ENCODE measurements around the gene EBP.
"Not testable (repeated sequence)": the region's sequence is repeated elsewhere in the genome, so short reads cannot be mapped to it uniquely, and the experiment has no call there.

Gene EBP

GRCh38 chrX:48540028-48540375 lies 18.4 kb downstream of the EBP start:
- peak; percentile 56 for DNase-seq (ENCODE audit: low spot score)
- TF ChIP-seq, protein P1, sequence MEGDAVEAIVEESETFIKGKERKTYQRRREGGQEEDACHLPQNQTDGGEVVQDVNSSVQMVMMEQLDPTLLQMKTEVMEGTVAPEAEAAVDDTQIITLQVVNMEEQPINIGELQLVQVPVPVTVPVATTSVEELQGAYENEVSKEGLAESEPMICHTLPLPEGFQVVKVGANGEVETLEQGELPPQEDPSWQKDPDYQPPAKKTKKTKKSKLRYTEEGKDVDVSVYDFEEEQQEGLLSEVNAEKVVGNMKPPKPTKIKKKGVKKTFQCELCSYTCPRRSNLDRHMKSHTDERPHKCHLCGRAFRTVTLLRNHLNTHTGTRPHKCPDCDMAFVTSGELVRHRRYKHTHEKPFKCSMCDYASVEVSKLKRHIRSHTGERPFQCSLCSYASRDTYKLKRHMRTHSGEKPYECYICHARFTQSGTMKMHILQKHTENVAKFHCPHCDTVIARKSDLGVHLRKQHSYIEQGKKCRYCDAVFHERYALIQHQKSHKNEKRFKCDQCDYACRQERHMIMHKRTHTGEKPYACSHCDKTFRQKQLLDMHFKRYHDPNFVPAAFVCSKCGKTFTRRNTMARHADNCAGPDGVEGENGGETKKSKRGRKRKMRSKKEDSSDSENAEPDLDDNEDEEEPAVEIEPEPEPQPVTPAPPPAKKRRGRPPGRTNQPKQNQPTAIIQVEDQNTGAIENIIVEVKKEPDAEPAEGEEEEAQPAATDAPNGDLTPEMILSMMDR (IDR thresholded peaks at IDR 0.05; ENCODE audit: borderline replicate concordance, control extremely low read depth, extremely low read depth, insufficient read depth, missing control alignments) = no peak

DNA sequence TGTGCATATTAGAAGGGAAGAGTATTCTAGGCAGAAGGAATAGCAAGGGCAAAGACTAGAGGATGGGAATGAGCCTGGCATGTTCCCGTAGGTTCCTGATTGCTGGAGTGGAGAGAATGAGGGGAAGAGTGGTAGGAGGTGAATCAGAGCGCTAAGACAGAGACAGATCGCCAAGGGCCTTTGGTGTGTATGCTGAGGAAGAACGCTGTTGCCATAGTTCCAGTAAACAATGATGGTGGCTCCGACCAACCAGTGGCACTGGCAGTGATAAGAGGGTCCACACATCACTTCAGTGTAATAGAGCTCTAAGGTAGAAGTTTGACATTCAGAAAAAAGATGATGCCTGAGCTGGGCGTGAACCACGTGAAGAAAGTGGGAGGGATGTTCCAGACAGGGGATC lies 18.9 kb downstream of the EBP start:
- TF ChIP-seq, protein P1 (IDR thresholded peaks at IDR 0.05; ENCODE audit: borderline replicate concordance, control extremely low read depth, extremely low read depth, insufficient read depth, missing control alignments) = no peak
- in situ Hi-C loops (cut with MboI; ENCODE audit: low sequenced_read_pairs, unreplicated experiment) = no loop called here
- DNase-seq (ENCODE audit: low spot score) = no peak

More at GRCh38 chrX:48540028-48540375, 18.4 kb downstream of the EBP start:
- in situ Hi-C loops (cut with MboI; ENCODE audit: low sequenced_read_pairs, unreplicated experiment) = no loop called here

DNA sequence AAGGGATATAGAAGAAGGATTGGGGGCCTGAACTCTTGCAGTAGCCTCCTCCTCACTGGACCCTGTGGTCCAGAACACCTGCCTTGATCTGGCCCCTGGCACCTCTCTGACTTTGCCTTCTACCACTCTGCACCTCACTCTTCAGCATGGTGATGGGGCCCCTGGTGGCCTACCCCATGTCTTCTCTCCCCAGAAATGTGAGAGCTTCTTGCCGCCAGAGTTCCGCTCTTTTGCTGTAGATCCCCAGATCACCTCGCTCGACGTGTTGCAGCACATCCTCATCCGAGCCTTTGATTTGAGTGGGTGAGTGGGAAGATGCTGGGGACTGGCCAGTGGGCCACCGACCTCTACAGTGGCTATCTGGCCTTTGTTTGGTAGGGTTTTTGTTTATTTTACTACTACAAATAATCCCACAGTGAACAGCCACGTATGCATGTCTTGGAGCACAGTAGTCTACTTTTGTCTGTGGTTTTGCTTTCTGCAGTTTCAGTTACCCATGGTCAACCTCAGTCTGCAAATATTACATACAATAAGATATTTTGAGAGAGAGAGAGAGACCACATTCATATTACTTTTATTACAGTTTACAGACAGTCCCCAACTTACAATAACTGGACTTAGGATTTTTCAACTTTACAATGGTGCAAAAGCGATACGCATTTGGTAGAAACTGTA lies 19.7 kb downstream of the EBP start:
- in situ Hi-C loops (cut with MboI; ENCODE audit: low sequenced_read_pairs, unreplicated experiment) = no loop called here
- TF ChIP-seq, protein P1 (IDR thresholded peaks at IDR 0.05; ENCODE audit: borderline replicate concordance, control extremely low read depth, extremely low read depth, insufficient read depth, missing control alignments) = no peak
- no peak for DNase-seq (ENCODE audit: low spot score)

GRCh38 chrX:48548871-48549270 lies 27.3 kb downstream of the EBP start:
- TF ChIP-seq, protein P1 (IDR thresholded peaks at IDR 0.05; ENCODE audit: borderline replicate concordance, control extremely low read depth, extremely low read depth, insufficient read depth, missing control alignments) = no peak
- no peak for DNase-seq (ENCODE audit: low spot score)
- in situ Hi-C loops (cut with MboI; ENCODE audit: low sequenced_read_pairs, unreplicated experiment) = no loop called here

DNA sequence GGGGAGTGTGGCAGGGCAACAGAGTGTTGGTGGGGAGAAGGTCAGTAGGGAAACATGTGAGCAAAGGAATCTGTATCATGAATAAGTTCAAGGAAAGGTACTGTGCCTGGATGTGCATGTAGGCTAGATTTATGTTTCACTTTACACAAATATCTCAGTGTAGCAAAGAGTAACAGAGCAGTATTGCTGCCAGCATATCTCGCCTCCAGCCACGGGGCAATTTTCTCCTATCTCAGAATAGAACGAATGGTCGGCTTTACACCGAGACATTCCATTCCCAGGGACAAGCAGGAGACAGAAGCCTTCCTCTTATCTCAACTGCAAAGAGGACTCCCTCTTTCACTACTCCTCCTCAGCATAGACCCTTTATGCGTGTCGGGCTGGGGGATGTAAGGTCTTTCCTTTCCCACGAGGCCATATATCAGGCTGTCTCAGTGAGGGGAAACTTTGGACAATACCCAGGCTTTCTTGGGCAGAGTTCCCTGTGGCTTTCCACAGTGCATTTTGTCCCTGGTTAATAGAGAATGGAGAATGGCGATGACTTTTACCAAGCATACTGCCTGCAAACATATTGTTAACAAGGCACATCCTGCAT lies 34.2 kb downstream of the EBP start:
- DNase-seq (ENCODE audit: low spot score); in situ Hi-C loops (cut with MboI; ENCODE audit: low sequenced_read_pairs, unreplicated experiment): not testable (repeated sequence)

DNA sequence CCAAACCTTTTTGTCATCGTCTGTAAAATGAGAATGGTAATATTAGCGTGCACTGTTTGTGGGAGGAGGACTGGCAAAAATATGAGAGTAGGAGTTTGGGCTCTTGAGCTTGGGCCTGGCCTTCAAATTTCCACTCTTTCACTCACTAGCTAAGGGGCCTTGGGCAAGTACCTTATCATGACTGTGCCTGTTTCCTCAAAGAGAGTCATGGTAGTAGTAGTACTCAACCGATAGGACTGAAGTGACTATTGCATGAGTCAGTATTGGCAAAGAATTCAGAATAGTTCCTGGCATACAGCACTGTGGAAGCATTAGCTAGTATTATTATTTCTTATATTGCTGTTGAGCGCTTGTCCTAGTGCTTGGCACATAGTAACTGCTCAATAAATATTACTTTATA lies 36.7 kb downstream of the EBP start:
- in situ Hi-C loops (cut with MboI; ENCODE audit: low sequenced_read_pairs, unreplicated experiment) = no loop called here
- DNase-seq (ENCODE audit: low spot score) = no peak
- TF ChIP-seq, protein P1 (IDR thresholded peaks at IDR 0.05; ENCODE audit: borderline replicate concordance, control extremely low read depth, extremely low read depth, insufficient read depth, missing control alignments) = no peak

DNA sequence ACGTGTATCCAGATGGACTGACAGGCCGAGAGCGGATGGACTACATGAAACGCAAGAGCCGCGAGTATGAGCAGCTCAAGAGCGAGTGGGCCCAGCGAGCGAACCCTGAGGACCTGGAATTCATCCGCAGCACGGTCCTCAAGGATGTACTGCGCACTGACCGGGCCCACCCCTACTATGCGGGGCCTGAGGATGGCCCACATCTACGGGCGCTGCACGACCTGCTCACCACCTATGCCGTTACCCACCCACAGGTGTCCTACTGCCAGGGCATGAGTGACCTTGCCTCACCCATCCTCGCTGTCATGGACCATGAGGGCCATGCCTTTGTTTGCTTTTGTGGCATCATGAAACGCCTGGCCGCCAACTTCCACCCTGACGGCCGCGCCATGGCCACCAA lies 38.0 kb downstream of the EBP start:
- in situ Hi-C loops (cut with MboI; ENCODE audit: low sequenced_read_pairs, unreplicated experiment) = no loop called here
- DNase-seq (ENCODE audit: low spot score) = no peak
- TF ChIP-seq, protein P1 (IDR thresholded peaks at IDR 0.05; ENCODE audit: borderline replicate concordance, control extremely low read depth, extremely low read depth, insufficient read depth, missing control alignments) = no peak

All from GM13976 (cell line).